PFSK-1 (cell line): ENCODE data around the gene ZNF783.
A peak's percentile ranks its signal among the peaks of the same experiment; 100 is the strongest.
"Not testable (repeated sequence)": the region's sequence is repeated elsewhere in the genome, so short reads cannot be mapped to it uniquely, and the experiment has no call there.

Experiments used
- POLR2AphosphoS5 ChIP-seq: IDR thresholded peaks from 2 replicates; pipeline ENCODE4 v1.6.1; 2012; ENCODE audit warnings: low read depth, mild to moderate bottlenecking, control low read depth, low read length, moderate library complexity
- REST ChIP-seq, 2 experiments: IDR thresholded peaks; 2 replicates each; pipeline versions ENCODE4 v1.6.1 to v1.8.0; 2011 to 2012; ENCODE audit warnings: low read depth in 2 of 2, low read length in 2 of 2, control low read depth in 1 of 2, inconsistent platforms in 1 of 2, mild to moderate bottlenecking in 1 of 2, moderate library complexity in 1 of 2; ENCODE audit not compliant: insufficient read depth in 1 of 2
- SIN3A ChIP-seq: IDR thresholded peaks from 2 replicates; pipeline ENCODE4 v1.6.1; 2012; ENCODE audit warnings: mild to moderate bottlenecking, low read length, moderate library complexity, borderline replicate concordance; ENCODE audit not compliant: insufficient read depth
- TAF1 ChIP-seq: IDR thresholded peaks from 2 replicates; pipeline ENCODE4 v1.6.1; 2012; ENCODE audit warnings: low read length, control low read depth, borderline replicate concordance; ENCODE audit not compliant: insufficient read depth

GRCh38 chr7:149226366-149226765, 35.6 kb upstream of the ZNF783 start:
- not testable (repeated sequence) for TF ChIP-seq REST (IDR thresholded peaks at IDR 0.05; ENCODE audit: insufficient read depth in 1 of 2, low read depth in 2 of 2, low read length in 2 of 2); TAF1; SIN3A
- TF ChIP-seq POLR2AphosphoS5 = 0 out of 2 replicates have a peak, but pooled peaks have one; percentile 12
